Thyroid gland (tissue), 4 donors: ENCODE results near the gene C3orf49. TPM values are rescaled to one million over a fixed set of nuclear protein-coding genes. Genes with fewer than 3 reads are reported as not detected.
A peak's percentile ranks its signal among the peaks of the same experiment; 100 is the strongest.

Experiments
- DNase-seq, 2 donors: peaks; one replicate each; pipeline ENCODE4 v3.0.0-alpha.2; 2019
- H3K27ac ChIP-seq, 3 donors: fragments of 200-600 bp; sonication (generic); 1 replicate in 2 of 3; 2 replicates in 1 of 3; pipeline ENCODE4 v1.5.1; 2016 to 2019; ENCODE audit warnings: mild to moderate bottlenecking in 1 of 3, moderate library complexity in 1 of 3
- H3K27me3 ChIP-seq: fragments of 200-600 bp; sonication (generic); one replicate; pipeline ENCODE4 v1.5.1; 2019
- H3K36me3 ChIP-seq, 2 donors: fragments of 200-600 bp; sonication (generic); one replicate each; pipeline ENCODE4 v1.5.1; 2016 to 2019
- H3K4me1 ChIP-seq, 2 donors: fragments of 200-600 bp; sonication (generic); one replicate each; pipeline ENCODE4 v1.5.1; 2017 to 2019
- H3K4me3 ChIP-seq, 3 donors: fragments of 200-600 bp; sonication (generic); replicated peaks in 1 of 3; 1 replicate in 2 of 3; 2 replicates in 1 of 3; pipeline ENCODE4 v1.5.1; 2016; ENCODE audit warnings: mild to moderate bottlenecking in 1 of 3
- H3K9me3 ChIP-seq: fragments of 200-600 bp; sonication (generic); one replicate; pipeline ENCODE4 v1.5.1; 2017
- CTCF ChIP-seq, 6 experiments: fragments of 200-600 bp in 3 of 6; fragments of 450-650 bp in 3 of 6; sonication (generic) in 3 of 6; IDR thresholded peaks; one replicate each; pipeline ENCODE4 v1.5.1; 2016 to 2019; ENCODE audit warnings: antibody characterized with exemption in 6 of 6, mild to moderate bottlenecking in 2 of 6, inconsistent platforms in 1 of 6, moderate library complexity in 1 of 6
- POLR2A ChIP-seq, 2 donors: fragments of 450-650 bp; IDR thresholded peaks; one replicate each; pipeline ENCODE4 v1.6.1; 2017; ENCODE audit warnings: antibody characterized with exemption in 2 of 2, mild to moderate bottlenecking in 2 of 2, moderate library complexity in 1 of 2
- WGBS, 2 donors: methylation state at CpG; one replicate each; pipeline ENCODE4 v1.1.5; 2017; 5-methylcytosine and 5-hydroxymethylcytosine counted together
- intact Hi-C: fragments of 100-400 bp; cut with DNase I; formaldehyde crosslinking; loops from one replicate; pipeline ENCODE4 v1.15.1; 2023
- total RNA-seq, 4 donors: library from RNA; depleted of rRNA; stranded (reverse); fragments of >200 nt; gene quantifications; one replicate each; pipeline ENCODE4 v1.2.3, GENCODE V29; 2016

The C3orf49 gene
- total RNA-seq, 4 donors from 2014 or later, result not detected

- WGBS, 2 donors, result 66 to 72% methylated on average over 1 of the region's 1 CpG
- Histone ChIP-seq H3K9me3 (no peaks in the 10 kb centered on the region), H3K4me1 (peaks cover 0 to 5% of the 10 kb centered on the region in 2 donors), H3K27ac (no peak overlapping the region), H3K4me3 (no peak overlapping the region), H3K27me3 (no peaks in the 10 kb centered on the region), H3K36me3 (no peaks in the 10 kb centered on the region)
- intact Hi-C loops, result no loop called here
- no peak for DNase-seq
- TF ChIP-seq CTCF (IDR thresholded peaks at IDR 0.05) (no peak), POLR2A (IDR thresholded peaks at IDR 0.05) (no peak)
These were observed 36.3 kb downstream of the C3orf49 start for GRCh38 chr3:63855333-63855940.

- WGBS, 2 donors, result 94 to 98% methylated on average over 2 of the region's 2 CpGs
- Histone ChIP-seq H3K4me1 (peaks cover under 1 to 8% of the 10 kb centered on the region in 2 donors), H3K36me3 (no peaks in the 10 kb centered on the region), H3K9me3 (no peaks in the 10 kb centered on the region), H3K4me3 (no peak overlapping the region), H3K27ac (no peak overlapping the region), H3K27me3 (no peaks in the 10 kb centered on the region)
- intact Hi-C loops, result no loop called here
- no peak for TF ChIP-seq POLR2A (IDR thresholded peaks at IDR 0.05)
- TF ChIP-seq CTCF (IDR thresholded peaks at IDR 0.05), result no peak
- DNase-seq, result no peak
These were observed 38.2 kb downstream of the C3orf49 start for GRCh38 chr3:63857311-63857710.

- H3K4me1 ChIP-seq, result peaks cover 14% of the 10 kb centered on the region in 2 donors
- H3K9me3 ChIP-seq, result no peaks in the 10 kb centered on the region
- no peak for DNase-seq
- no peaks in the 10 kb centered on the region for H3K27me3 ChIP-seq
- intact Hi-C loops, result loop anchor here (10.0 kb wide), 1 partner anchor 54 kb away; the partner anchor contains the start of gene SCAANT1
- H3K4me3 ChIP-seq, result no peak overlapping the region
- 93 to 97% methylated on average over 3 of the region's 3 CpGs for WGBS, 2 donors
- no peak overlapping the region for H3K27ac ChIP-seq
- TF ChIP-seq POLR2A (IDR thresholded peaks at IDR 0.05) (no peak), CTCF (IDR thresholded peaks at IDR 0.05) (no peak)
- H3K36me3 ChIP-seq, result no peaks in the 10 kb centered on the region
These were observed 41.7 kb downstream of the C3orf49 start for GRCh38 chr3:63860776-63861175.

GRCh38 chr3:63861306-63861705 lies 42.2 kb downstream of the C3orf49 start:
- no peaks in the 10 kb centered on the region for H3K27me3 ChIP-seq
- H3K4me3 ChIP-seq, result no peak overlapping the region
- no peak for DNase-seq
- no peak for TF ChIP-seq CTCF (IDR thresholded peaks at IDR 0.05)
- TF ChIP-seq POLR2A (IDR thresholded peaks at IDR 0.05), result no peak
- H3K27ac ChIP-seq, result no peak overlapping the region
- WGBS, 2 donors, result 87% methylated on average over 5 of the region's 5 CpGs
- H3K9me3 ChIP-seq, result no peaks in the 10 kb centered on the region
- H3K4me1 ChIP-seq, result peaks cover 14% of the 10 kb centered on the region in 2 donors
- intact Hi-C loops, result loop anchor here (10.0 kb wide), 1 partner anchor 53 kb away; the partner anchor contains the start of gene SCAANT1
- no peaks in the 10 kb centered on the region for H3K36me3 ChIP-seq

GRCh38 chr3:63862804-63863149 lies 43.7 kb downstream of the C3orf49 start:
- Histone ChIP-seq H3K4me1 (peaks cover 14% of the 10 kb centered on the region in 2 donors), H3K27ac (peak overlapping the region in 2 of 3 donors; percentile 3 to 23), H3K36me3 (no peaks in the 10 kb centered on the region), H3K4me3 (peak overlapping the region; percentile 68 to 97 (median 91)), H3K27me3 (no peaks in the 10 kb centered on the region), H3K9me3 (no peaks in the 10 kb centered on the region)
- intact Hi-C loops, result loop anchor here (10.0 kb wide), 1 partner anchor 52 kb away; the partner anchor contains the start of gene SCAANT1
- no peak for DNase-seq
- WGBS, 2 donors, result 36 to 45% methylated on average over 5 of the region's 5 CpGs
- TF ChIP-seq CTCF (IDR thresholded peaks at IDR 0.05) (no peak), POLR2A (IDR thresholded peaks at IDR 0.05) (no peak)
